HG03064 (cell line): ENCODE data around the gene GCNA.

ENCODE experiments used
- ATAC-seq: cut with Tn5 transposase; IDR thresholded peaks from one replicate; pipeline ENCODE4 v1.9.1; 2021; ENCODE audit warnings: low read depth; ENCODE audit not compliant: unreplicated experiment

GCNA gene

GRCh38 chrX:71612256-71612655 lies 34.0 kb downstream of the GCNA start:
- no peak for ATAC-seq

DNA sequence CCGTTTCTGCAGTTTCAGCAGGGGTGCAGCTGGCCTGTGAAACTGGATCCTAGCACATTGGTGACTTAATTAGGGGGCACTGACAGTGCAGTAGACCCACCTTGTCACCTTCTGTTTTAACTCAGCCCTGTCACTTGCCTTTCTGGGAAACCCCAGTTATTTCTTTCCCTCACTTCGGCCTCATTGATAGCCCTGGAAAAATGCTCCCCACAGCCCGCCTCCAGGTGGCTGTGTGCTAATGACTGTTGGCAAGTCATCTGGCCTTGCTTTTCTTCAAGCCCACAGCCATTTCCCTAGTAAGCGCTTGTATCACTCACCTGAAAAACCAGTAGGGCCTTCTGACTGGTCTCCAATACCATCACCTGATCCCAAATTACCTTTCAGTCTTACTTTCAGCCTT lies 36.8 kb downstream of the GCNA start:
- ATAC-seq, result no peak

DNA sequence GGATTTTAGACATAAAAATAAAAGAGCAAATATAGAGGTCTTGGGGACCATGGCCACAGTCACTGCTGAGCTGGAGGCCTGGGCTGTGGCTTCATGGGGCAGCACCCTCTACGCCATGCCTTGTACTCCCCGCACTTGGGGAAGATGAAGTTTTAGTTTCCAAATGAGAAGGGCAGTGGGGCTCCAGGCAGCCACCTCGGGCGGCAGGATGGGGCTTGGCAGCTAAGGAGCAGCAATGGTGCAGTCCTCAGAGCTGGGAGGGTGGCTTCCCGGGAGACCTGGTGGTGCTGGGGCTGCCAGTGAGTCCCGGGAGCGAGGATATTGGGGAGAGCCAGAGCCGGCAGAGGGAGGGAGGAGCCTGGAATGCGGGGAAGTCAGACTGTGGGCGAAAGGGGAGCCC lies 37.7 kb downstream of the GCNA start:
- ATAC-seq, result no peak

DNA sequence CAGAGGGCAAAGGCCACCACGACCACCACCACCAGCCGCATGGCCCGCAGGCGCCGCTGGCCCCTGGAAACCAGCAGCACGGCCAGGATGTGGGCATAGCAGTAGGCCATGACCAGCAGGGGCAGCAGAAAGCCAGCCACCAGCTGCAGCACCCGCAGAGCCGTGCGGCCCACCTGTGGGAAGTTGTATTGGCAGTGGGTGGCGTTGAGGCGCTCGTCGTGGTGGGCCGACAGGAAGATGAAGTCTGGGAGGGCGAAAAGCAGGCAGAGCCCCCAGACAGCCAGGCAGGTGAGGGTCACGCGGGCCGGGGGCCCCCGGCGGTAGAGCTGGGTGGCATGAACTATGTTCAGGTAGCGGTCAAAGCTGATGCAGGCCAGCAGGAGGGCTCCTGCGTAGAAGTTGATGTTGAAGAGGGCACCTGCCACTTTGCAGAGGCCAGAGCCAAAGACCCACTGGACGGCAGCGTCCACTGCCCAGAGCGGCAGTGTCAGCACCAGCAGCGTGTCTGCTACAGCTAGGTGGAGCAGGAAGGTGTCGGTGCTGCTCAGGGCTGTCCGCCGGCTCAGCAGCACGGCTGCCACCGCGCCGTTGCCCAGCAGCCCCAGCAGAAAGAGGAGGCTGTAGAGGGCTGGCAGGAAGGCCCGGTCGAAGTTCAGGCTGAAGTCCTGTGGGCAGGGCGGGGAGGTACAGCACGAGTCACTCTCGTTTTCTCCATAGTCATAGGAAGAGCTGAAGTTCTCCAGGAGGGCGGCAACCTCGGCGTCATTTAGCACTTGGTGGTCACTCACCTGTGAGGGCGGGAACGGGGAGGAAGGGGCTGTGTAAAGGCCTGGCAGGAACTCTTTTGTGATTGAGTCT lies 38.7 kb downstream of the GCNA start:
- ATAC-seq, result no peak

GRCh38 chrX:71617742-71618141 lies 39.5 kb downstream of the GCNA start:
- ATAC-seq, result no peak

DNA sequence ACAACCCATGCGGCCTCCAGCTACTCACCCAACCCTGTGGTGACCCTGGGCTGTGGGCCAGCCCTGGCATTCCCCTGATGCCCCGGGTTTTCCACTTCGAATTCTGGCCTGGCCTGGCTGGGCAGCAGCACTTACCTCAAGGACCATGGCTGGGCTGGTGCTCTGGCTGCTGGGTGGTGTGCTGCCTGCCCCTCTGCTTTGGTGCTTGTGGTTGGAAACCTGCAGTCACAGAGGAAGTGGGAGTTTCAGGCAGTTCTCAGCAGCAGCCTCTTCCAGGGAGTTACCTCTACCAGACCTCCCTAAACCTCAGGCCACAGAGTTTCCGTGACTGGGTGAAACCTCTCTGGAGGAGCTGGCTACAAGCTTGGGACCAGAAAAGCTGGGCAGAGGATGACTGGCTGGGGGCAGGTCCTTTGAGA lies 40.1 kb downstream of the GCNA start, which contains the start of gene CXCR3:
CXCR3 (minus strand) TSS at position 209 of the 419 bp plus-strand sequence; CDS start at position 147, 62 bp downstream.
- peak; percentile 45 for ATAC-seq

- ATAC-seq, result no peak
Observed at GRCh38 chrX:71618787-71619186, 40.5 kb downstream of the GCNA start.

- ATAC-seq, result no peak
Observed at GRCh38 chrX:71619193-71619592, 41.0 kb downstream of the GCNA start.

DNA sequence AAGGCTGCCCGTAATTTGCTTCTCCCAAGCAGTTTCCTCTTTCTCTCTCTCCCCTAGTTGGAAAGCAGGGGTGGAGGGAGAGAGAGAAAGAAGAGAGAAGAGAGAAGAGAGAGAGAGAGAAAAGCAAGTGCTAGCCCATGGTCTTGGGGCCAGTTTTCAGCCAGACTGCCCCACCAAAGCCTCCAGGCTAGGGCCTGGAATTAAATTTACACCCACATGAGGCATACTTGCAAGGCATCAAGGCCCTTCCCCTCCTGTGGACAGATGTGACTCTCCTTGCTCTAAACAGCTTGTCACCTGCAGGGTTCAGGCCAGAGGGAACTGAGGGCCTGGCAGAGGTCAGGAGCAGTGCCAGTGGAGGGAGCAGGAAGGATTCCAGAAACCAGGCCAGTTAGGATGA lies 41.7 kb downstream of the GCNA start:
- ATAC-seq, result no peak

GRCh38 chrX:71621603-71622002 lies 43.4 kb downstream of the GCNA start:
- ATAC-seq, result no peak

- no peak for ATAC-seq
Observed at GRCh38 chrX:71622032-71622575, 43.9 kb downstream of the GCNA start.

- peak; percentile 51 for ATAC-seq
Observed at GRCh38 chrX:71622576-71623450, 44.6 kb downstream of the GCNA start.

- ATAC-seq, result no peak
Observed at GRCh38 chrX:71623714-71624113, 45.5 kb downstream of the GCNA start.

GRCh38 chrX:71625471-71625870 lies 47.2 kb downstream of the GCNA start:
- ATAC-seq, result no peak

GRCh38 chrX:71626576-71626975 lies 48.3 kb downstream of the GCNA start:
- ATAC-seq, result no peak

DNA sequence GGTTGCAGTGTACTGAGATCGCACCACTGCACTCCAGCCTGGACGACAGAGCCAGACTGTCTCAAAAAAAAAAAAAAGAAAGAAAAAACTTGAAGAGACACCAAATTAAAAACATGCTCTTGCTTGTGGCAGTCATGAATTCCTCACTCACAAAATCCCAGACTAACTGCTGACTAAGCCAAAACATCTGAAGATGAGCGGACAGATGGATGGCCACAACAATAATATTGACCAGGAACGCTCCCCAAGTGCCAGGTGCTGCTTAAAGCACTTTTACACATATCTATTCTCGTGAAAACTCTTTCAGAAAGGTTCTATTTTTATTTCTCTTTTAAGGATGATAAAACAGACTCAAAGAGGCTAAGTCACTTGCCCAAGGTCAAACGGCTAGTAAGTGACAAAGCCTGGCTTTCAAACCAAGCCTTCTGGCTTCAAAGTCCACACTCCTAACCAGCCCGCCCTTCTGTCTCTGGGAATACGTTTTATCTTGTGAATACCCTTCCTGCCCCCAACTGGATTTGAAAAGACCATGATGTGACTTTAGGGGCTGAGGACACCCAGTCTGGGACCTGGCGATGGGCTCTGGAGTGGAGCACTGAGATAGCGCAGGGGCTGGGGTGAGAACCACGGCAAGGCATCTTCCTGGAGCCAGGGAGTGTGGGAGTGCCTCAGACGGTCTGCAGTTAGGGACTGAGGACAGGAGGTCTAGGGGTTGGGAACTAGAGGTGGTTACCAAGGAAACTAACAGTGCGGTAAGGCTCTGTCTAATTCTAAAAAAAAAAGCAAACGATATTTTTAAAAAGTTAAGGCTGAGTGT lies 49.6 kb downstream of the GCNA start:
- ATAC-seq, result no peak

DNA sequence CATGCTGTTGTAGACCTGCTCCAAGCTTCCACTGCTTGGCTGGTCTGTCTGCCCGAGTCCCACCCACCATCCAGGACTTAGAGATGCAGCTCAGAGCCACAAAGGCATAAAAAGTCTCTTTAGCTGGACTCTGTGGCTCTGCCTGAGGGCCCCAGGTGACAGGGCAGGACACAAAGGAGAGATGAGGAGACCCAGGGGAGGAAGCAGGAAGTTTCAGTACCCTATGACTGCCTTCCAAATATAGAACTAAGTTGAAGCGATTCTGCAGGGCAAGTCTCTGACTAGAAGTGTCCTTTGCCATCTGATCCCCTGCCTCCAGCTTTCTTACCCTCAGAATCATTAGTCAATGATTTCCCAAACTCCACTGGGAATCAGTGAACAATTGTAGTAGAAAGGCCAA lies 51.2 kb downstream of the GCNA start:
- peak; percentile 64 for ATAC-seq

GRCh38 chrX:71632923-71633657 lies 54.9 kb downstream of the GCNA start:
- ATAC-seq, result no peak

DNA sequence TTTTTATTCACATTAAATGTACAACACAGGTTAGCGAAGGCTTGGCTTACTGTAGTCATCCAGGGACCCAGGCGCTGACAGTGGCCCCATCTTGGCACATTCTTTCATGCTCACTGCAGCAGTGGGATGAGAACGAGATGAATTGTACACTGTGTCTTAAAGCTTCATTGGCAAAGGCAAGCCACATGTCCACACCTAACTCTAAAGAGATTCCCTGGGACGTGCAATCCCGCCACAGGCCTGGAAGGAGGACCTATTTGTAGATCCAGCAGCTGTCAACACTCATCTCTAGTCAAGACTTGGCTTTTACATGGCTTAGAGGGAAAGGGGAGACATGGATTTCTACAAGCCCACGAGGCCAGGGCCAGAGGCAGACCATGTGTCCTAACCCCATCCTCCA lies 56.1 kb downstream of the GCNA start:
- ATAC-seq, result no peak
